Measurements from ENCODE around the gene SLC18A3. TPM values are rescaled to one million over a fixed set of nuclear protein-coding genes. Genes with fewer than 3 reads are reported as not detected.

Gene SLC18A3
- total RNA-seq, 1 experiment from 2014 or later = not detected

GRCh38 chr10:49629431-49629881 lies 19.3 kb downstream of the SLC18A3 start:
- ChIA-PET POLR2A (no interaction called here), CTCF (no interaction called here), RAD21 (ENCODE audit: low non-redundant PET in 1 of 2, low total read pairs in 2 of 2, uncharacterized antibody in 2 of 2, unreplicated experiment in 2 of 2) (no interaction called here)
- no peaks in the 10 kb centered on the region for H3K9me2 ChIP-seq (ENCODE audit: insufficient read depth)
- H4K20me1 ChIP-seq (ENCODE audit: insufficient read depth) = no peaks in the 10 kb centered on the region
- no peak overlapping the region for H2AFZ ChIP-seq (ENCODE audit: low read depth, low read length, poor library complexity, severe bottlenecking)
- no peaks in the 10 kb centered on the region for H3K27me3 ChIP-seq (ENCODE audit: insufficient read depth, low read length)
- TF ChIP-seq CTCF (IDR thresholded peaks at IDR 0.05 in 2 of 3, conservative IDR thresholded peaks at IDR 0.05 in 1 of 3; ENCODE audit: borderline replicate concordance in 1 of 3, insufficient read depth in 1 of 3, low read depth in 2 of 3, low read length in 2 of 3) = no peak
- no peak for TF ChIP-seq EZH2phosphoT487 (IDR thresholded peaks at IDR 0.05; ENCODE audit: borderline replicate concordance)
- TF ChIP-seq ELF1 (IDR thresholded peaks at IDR 0.05; ENCODE audit: borderline replicate concordance, low read depth) = no peak
- TF ChIP-seq ZFX (IDR thresholded peaks at IDR 0.05) = no peak
- no peak for TF ChIP-seq ZBTB33 (IDR thresholded peaks at IDR 0.05; ENCODE audit: extremely low read depth, insufficient replicate concordance, low read length)
- TF ChIP-seq FOSL1 (IDR thresholded peaks at IDR 0.05; ENCODE audit: low read depth) = no peak
- TF ChIP-seq CEBPB (IDR thresholded peaks at IDR 0.05; ENCODE audit: low read depth) = no peak
- no peak for TF ChIP-seq REST (IDR thresholded peaks at IDR 0.05; ENCODE audit: low read depth)
- no peak for TF ChIP-seq SIN3A (IDR thresholded peaks at IDR 0.05; ENCODE audit: low read depth)
- TF ChIP-seq POLR2A (IDR thresholded peaks at IDR 0.05; ENCODE audit: borderline replicate concordance, extremely low read depth, insufficient read depth, insufficient read length) = no peak
- TF ChIP-seq RAD21 (IDR thresholded peaks at IDR 0.05; ENCODE audit: low read depth) = no peak
- no peak for TF ChIP-seq SRF (IDR thresholded peaks at IDR 0.05; ENCODE audit: low read depth)
- no peak for TF ChIP-seq POLR2AphosphoS5 (IDR thresholded peaks at IDR 0.05; ENCODE audit: low read depth, low read length)
- TF ChIP-seq SP1 (IDR thresholded peaks at IDR 0.05; ENCODE audit: low read depth) = no peak
- TF ChIP-seq CBX3 (IDR thresholded peaks at IDR 0.05; ENCODE audit: low read depth) = no peak
- TF ChIP-seq EGR1 (IDR thresholded peaks at IDR 0.05; ENCODE audit: low read depth) = no peak
- no peak for TF ChIP-seq MAX (IDR thresholded peaks at IDR 0.05)
- TF ChIP-seq YY1 (IDR thresholded peaks at IDR 0.05; ENCODE audit: extremely low read depth, insufficient replicate concordance, low read depth, low read length) = no peak
- no peak for TF ChIP-seq ZNF274 (IDR thresholded peaks at IDR 0.05; ENCODE audit: low read depth, low read length)
- TF ChIP-seq ATF3 (IDR thresholded peaks at IDR 0.05) = no peak
- ATAC-seq (no peak), DNase-seq (ENCODE audit: low read depth, low spot score) (no peak)
- no TSS peak for BruUV-seq (replicated peaks)
- H3K9ac ChIP-seq (ENCODE audit: low read length) = no peak overlapping the region
- no peaks in the 10 kb centered on the region for H3K79me2 ChIP-seq (ENCODE audit: insufficient read depth, low read length)
- H3K9me3 ChIP-seq (ENCODE audit: control insufficient read depth in 1 of 2, insufficient read depth in 1 of 2, low read depth in 1 of 2, low read length in 2 of 2) = no peaks in the 10 kb centered on the region
- peaks cover 0 to 4% of the 10 kb centered on the region in 2 experiments; a peak in 1 of 4 replicates for H3K4me1 ChIP-seq (ENCODE audit: control insufficient read depth in 1 of 2, insufficient read depth in 2 of 2, low read length in 2 of 2)
- no peaks in the 10 kb centered on the region for H3K36me3 ChIP-seq (ENCODE audit: control insufficient read depth in 1 of 2, insufficient read depth in 2 of 2, low read length in 2 of 2)
- no peak overlapping the region for H3K4me2 ChIP-seq (ENCODE audit: low read length)
- no peak overlapping the region for H3K4me3 ChIP-seq (replicated peaks in 1 of 2; ENCODE audit: low read depth in 1 of 2, low read length in 2 of 2)
- no peak overlapping the region for H3K27ac ChIP-seq (ENCODE audit: low read depth, low read length)
- intact Hi-C loops (cut with micrococcal nuclease) = no loop called here

Measured in HCT116 (cell line).